ENCODE data around the gene SLC19A1.

The SLC19A1 gene

GRCh38 chr21:45522381-45522780 lies 19.9 kb downstream of the SLC19A1 start:
- no peak overlapping the region for H3K4me3 ChIP-seq (ENCODE audit: low read depth, low read length)
- TF ChIP-seq, protein P1, sequence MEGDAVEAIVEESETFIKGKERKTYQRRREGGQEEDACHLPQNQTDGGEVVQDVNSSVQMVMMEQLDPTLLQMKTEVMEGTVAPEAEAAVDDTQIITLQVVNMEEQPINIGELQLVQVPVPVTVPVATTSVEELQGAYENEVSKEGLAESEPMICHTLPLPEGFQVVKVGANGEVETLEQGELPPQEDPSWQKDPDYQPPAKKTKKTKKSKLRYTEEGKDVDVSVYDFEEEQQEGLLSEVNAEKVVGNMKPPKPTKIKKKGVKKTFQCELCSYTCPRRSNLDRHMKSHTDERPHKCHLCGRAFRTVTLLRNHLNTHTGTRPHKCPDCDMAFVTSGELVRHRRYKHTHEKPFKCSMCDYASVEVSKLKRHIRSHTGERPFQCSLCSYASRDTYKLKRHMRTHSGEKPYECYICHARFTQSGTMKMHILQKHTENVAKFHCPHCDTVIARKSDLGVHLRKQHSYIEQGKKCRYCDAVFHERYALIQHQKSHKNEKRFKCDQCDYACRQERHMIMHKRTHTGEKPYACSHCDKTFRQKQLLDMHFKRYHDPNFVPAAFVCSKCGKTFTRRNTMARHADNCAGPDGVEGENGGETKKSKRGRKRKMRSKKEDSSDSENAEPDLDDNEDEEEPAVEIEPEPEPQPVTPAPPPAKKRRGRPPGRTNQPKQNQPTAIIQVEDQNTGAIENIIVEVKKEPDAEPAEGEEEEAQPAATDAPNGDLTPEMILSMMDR (IDR thresholded peaks at IDR 0.05; ENCODE audit: low read depth, low read length), result no peak

DNA sequence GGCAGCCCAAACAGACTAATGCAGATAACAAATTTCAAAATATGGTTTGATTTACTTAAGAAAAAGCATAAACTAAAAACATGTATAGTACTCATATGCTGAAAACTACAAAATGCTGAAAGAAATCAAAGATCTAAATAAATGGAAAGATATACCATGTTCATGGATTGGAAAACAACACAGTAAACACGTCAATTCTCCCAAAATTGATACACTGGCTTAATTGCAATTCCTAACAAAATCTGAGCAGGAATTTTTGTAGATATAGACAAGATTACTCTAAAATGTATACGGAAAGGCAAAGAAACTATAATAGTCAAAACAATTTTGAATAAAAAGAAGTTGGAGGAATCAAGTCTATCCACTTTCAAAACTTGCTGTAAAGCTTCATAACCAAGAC lies 21.0 kb downstream of the SLC19A1 start:
- H3K4me3 ChIP-seq (ENCODE audit: low read depth, low read length), result no peak overlapping the region
- TF ChIP-seq, protein P1 (IDR thresholded peaks at IDR 0.05; ENCODE audit: low read depth, low read length), result no peak

- TF ChIP-seq, protein P1 (IDR thresholded peaks at IDR 0.05; ENCODE audit: low read depth, low read length), result no peak
- H3K4me3 ChIP-seq (ENCODE audit: low read depth, low read length), result no peak overlapping the region
Measured at GRCh38 chr21:45519182-45519581, 23.1 kb downstream of the SLC19A1 start.

DNA sequence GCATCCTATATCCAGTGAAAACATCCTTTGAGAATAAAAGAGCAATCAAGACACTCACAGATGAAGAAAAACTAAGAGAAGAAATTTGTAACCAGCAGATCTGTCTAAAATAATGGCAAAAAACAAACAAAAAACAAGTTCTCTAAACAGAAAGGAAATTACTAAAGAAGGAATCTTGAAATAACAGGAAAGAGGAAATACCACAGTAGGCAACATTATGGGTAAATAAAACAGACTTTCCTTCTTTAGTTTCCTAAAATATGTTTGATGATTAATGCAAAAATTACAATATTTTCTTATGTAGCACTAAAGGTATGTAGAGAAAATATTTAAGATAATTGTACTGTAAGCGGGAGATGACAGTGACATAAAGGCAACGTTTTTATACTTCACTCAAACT lies 23.5 kb downstream of the SLC19A1 start:
- no peak overlapping the region for H3K4me3 ChIP-seq (ENCODE audit: low read depth, low read length)
- TF ChIP-seq, protein P1 (IDR thresholded peaks at IDR 0.05; ENCODE audit: low read depth, low read length), result no peak

- TF ChIP-seq, protein P1 (IDR thresholded peaks at IDR 0.05; ENCODE audit: low read depth, low read length), result no peak
Measured at GRCh38 chr21:45517249-45518065, 24.8 kb downstream of the SLC19A1 start.

GRCh38 chr21:45516671-45517151 lies 25.5 kb downstream of the SLC19A1 start:
- TF ChIP-seq, protein P1 (IDR thresholded peaks at IDR 0.05; ENCODE audit: low read depth, low read length), result no peak
- no peak overlapping the region for H3K4me3 ChIP-seq (ENCODE audit: low read depth, low read length)

More at GRCh38 chr21:45517249-45518065, 24.8 kb downstream of the SLC19A1 start:
- H3K4me3 ChIP-seq (ENCODE audit: low read depth, low read length), result no peak overlapping the region

GRCh38 chr21:45516071-45516670 lies 26.1 kb downstream of the SLC19A1 start:
- H3K4me3 ChIP-seq (ENCODE audit: low read depth, low read length), result no peak overlapping the region

More at GRCh38 chr21:45516071-45516670, 26.1 kb downstream of the SLC19A1 start:
- TF ChIP-seq, protein P1 (IDR thresholded peaks at IDR 0.05; ENCODE audit: low read depth, low read length), result no peak

Measured in WI38 (cell line).